Neutrophil (primary cell): ENCODE measurements around the gene COPZ1.

Experiments
- H3K27ac ChIP-seq: fragments of 200-600 bp; sonication (generic); 2 replicates; pipeline ENCODE4 v1.5.1; 2016; ENCODE audit warnings: mild to moderate bottlenecking, moderate library complexity
- H3K27me3 ChIP-seq: fragments of 200-600 bp; sonication (generic); 2 replicates; pipeline ENCODE4 v1.6.0; 2016; ENCODE audit warnings: mild to moderate bottlenecking
- H3K36me3 ChIP-seq: fragments of 200-600 bp; sonication (generic); 2 replicates; pipeline ENCODE4 v1.5.1; 2017
- H3K4me1 ChIP-seq, 2 experiments: fragments of 200-600 bp in 1 of 2; sonication (generic) in 1 of 2; 1 replicate in 1 of 2; 2 replicates in 1 of 2; pipeline versions ENCODE4 v1.5.1 to v1.6.1; 2013 to 2016; ENCODE audit warnings: low read depth in 1 of 2, low read length in 1 of 2, mild to moderate bottlenecking in 1 of 2, moderate library complexity in 1 of 2; ENCODE audit not compliant: control insufficient read depth in 1 of 2, insufficient read depth in 1 of 2
- H3K4me3 ChIP-seq, 2 experiments: fragments of 200-600 bp in 1 of 2; sonication (generic) in 1 of 2; 1 replicate in 1 of 2; 2 replicates in 1 of 2; pipeline ENCODE4 v1.5.1; 2013 to 2016; ENCODE audit warnings: low read depth in 1 of 2, low read length in 1 of 2, mild to moderate bottlenecking in 1 of 2, moderate library complexity in 1 of 2
- H3K9me3 ChIP-seq: fragments of 200-600 bp; sonication (generic); 2 replicates; pipeline ENCODE4 v1.5.1; 2016
- CTCF ChIP-seq: fragments of 200-600 bp; sonication (generic); IDR thresholded peaks from 2 replicates; pipeline ENCODE4 v1.5.1; 2016; ENCODE audit warnings: antibody characterized with exemption

The COPZ1 gene

GRCh38 chr12:54324617-54325441 is at the start of gene COPZ1:
Gene COPZ1 (plus strand): TSS chr12:54325131. CDS start chr12:54325164, 33 bp downstream.
- H3K4me1 ChIP-seq, result peaks cover 65 to 69% of the 10 kb centered on the region in 2 experiments
- H3K9me3 ChIP-seq, result no peaks in the 10 kb centered on the region
- no peaks in the 10 kb centered on the region for H3K36me3 ChIP-seq
- H3K27ac ChIP-seq, result peak within 1 kb of the TSS; percentile 86
- H3K27me3 ChIP-seq, result no peaks in the 10 kb centered on the region
- H3K4me3 ChIP-seq, result peak within 1 kb of the TSS; percentile 66 to 76
- TF ChIP-seq CTCF, result peak; percentile 76

GRCh38 chr12:54276368-54276767 is 48.6 kb upstream of the COPZ1 start:
- TF ChIP-seq CTCF, result no peak
- peaks cover 36 to 37% of the 10 kb centered on the region in 2 experiments for H3K4me1 ChIP-seq
- H3K4me3 ChIP-seq, result no peak overlapping the region
- no peaks in the 10 kb centered on the region for H3K36me3 ChIP-seq
- no peaks in the 10 kb centered on the region for H3K9me3 ChIP-seq
- H3K27me3 ChIP-seq, result no peaks in the 10 kb centered on the region
- H3K27ac ChIP-seq, result no peak overlapping the region

GRCh38 chr12:54277823-54278276 is 47.1 kb upstream of the COPZ1 start:
- TF ChIP-seq CTCF, result no peak
- H3K27me3 ChIP-seq, result no peaks in the 10 kb centered on the region
- H3K9me3 ChIP-seq, result no peaks in the 10 kb centered on the region
- peak overlapping the region; percentile 86 for H3K27ac ChIP-seq
- peaks cover 8% of the 10 kb centered on the region for H3K36me3 ChIP-seq
- H3K4me3 ChIP-seq, result no peak overlapping the region
- peaks cover 51 to 52% of the 10 kb centered on the region in 2 experiments for H3K4me1 ChIP-seq

GRCh38 chr12:54279227-54279631 is 45.7 kb upstream of the COPZ1 start:
- H3K27me3 ChIP-seq, result no peaks in the 10 kb centered on the region
- peaks cover 22% of the 10 kb centered on the region for H3K36me3 ChIP-seq
- H3K4me1 ChIP-seq, result peaks cover 65 to 66% of the 10 kb centered on the region in 2 experiments
- no peak for TF ChIP-seq CTCF
- H3K27ac ChIP-seq, result peak overlapping the region; percentile 86
- H3K4me3 ChIP-seq, result peak overlapping the region; percentile 84 to 93
- no peaks in the 10 kb centered on the region for H3K9me3 ChIP-seq

- Histone ChIP-seq H3K4me3 (peak within 1 kb of the TSS; percentile 84 to 93), H3K27ac (peak within 1 kb of the TSS; percentile 86), H3K9me3 (no peaks in the 10 kb centered on the region)
Observed at GRCh38 chr12:54279632-54280467, 45.1 kb upstream of the COPZ1 start, which contains the start of gene CBX5. Gene CBX5 (minus strand): TSS chr12:54280122. CDS start chr12:54257650, 22,472 bp downstream.

More at GRCh38 chr12:54279632-54280467, 45.1 kb upstream of the COPZ1 start, which contains the start of gene CBX5:
- no peaks in the 10 kb centered on the region for H3K27me3 ChIP-seq
- TF ChIP-seq CTCF, result peak; percentile 52
- H3K36me3 ChIP-seq, result peaks cover 26% of the 10 kb centered on the region
- peaks cover 69 to 72% of the 10 kb centered on the region in 2 experiments for H3K4me1 ChIP-seq
